Measurements from ENCODE around the gene HDAC4. TPM values are rescaled to one million over a fixed set of nuclear protein-coding genes. Genes with fewer than 3 reads are reported as not detected.
"Not testable (repeated sequence)": the region's sequence is repeated elsewhere in the genome, so short reads cannot be mapped to it uniquely, and the experiment has no call there.

HDAC4 gene
- total RNA-seq, 1 experiment from 2014 or later = 5.5 TPM

GRCh38 chr2:239189711-239190131 is 211.1 kb downstream of the HDAC4 start:
- DNase-seq (ENCODE audit: low read depth) = no peak

GRCh38 chr2:239188536-239188935 is 212.3 kb downstream of the HDAC4 start:
- DNase-seq (ENCODE audit: low read depth) = no peak

DNA sequence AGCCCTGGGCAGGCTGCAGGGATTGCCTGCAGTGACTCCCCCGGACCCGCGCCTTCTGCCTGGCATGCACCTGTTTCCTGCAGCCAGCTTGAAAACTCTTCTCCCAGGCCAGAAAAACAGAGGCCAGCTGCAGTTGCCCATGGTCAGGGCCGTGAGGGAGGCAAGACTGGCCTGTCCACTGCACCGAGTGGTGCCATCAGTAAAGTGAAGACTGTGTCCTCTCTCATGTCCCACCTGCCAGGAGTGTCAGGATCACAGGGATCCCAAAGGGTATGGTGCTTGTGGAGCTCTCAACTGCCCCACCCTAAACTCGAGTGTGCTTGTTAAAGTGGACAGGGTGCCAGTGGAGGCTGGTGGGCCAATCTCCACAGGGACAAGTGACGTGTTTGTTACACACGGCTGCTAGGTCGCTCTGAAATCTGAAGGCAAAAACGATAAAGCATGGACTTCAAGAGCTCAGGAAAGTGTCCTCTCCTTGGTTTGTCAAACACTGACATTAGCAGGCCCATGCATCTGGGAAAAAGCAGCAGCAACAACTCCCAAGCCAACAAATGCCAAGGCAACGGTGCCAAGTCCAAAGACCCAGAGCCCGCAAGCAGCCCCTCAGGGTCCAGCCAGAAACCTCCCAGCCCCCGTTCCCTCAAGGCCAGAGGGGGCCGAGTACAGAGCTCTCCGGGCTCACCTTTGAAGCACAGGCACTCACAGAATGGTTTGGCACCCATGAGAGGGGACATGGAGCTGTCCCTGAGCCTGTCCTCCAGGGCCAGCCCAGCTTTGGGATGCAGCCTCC is 213.2 kb downstream of the HDAC4 start:
- no peak for DNase-seq (ENCODE audit: low read depth)

DNA sequence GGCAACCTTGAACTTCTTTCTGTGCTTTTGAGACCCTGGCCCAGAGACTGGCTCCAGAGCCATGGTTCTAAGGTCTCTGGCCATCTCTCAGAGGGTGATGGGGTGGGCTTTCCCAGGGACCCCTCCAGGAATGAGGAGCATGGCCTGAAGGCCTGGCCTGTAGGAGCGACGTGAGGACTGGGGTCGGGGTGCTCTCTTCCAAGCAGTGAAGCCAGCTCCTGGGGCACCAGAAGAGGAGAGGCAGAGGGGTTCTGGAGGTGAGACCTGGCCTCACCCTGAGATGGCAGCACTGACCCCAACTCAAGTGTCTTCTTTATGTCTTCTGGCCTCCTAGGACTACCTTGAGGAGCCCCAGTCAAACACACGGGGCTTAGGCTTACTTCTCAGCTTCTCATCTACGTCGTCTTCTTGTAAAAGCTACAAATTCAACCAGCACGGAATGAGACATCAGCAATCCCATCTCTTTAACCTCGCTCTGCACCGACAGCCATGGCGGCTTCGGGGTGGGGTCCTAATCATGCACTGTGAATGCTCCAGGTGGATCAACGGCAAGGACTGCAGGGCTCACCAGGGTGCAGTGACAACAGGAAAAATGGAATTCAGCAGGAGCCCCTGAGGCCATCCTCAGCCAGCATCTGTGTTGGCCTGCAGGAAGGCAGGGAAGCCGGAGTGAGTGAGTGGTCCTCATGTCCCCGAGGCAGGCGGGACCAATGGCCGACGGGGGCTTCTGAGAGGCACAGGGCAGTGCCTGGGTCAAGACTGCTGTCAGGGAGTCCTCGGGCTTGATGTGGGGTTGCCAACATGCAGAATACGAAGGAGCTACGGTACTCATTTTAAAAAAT is 214.1 kb downstream of the HDAC4 start:
- DNase-seq (ENCODE audit: low read depth) = no peak

DNA sequence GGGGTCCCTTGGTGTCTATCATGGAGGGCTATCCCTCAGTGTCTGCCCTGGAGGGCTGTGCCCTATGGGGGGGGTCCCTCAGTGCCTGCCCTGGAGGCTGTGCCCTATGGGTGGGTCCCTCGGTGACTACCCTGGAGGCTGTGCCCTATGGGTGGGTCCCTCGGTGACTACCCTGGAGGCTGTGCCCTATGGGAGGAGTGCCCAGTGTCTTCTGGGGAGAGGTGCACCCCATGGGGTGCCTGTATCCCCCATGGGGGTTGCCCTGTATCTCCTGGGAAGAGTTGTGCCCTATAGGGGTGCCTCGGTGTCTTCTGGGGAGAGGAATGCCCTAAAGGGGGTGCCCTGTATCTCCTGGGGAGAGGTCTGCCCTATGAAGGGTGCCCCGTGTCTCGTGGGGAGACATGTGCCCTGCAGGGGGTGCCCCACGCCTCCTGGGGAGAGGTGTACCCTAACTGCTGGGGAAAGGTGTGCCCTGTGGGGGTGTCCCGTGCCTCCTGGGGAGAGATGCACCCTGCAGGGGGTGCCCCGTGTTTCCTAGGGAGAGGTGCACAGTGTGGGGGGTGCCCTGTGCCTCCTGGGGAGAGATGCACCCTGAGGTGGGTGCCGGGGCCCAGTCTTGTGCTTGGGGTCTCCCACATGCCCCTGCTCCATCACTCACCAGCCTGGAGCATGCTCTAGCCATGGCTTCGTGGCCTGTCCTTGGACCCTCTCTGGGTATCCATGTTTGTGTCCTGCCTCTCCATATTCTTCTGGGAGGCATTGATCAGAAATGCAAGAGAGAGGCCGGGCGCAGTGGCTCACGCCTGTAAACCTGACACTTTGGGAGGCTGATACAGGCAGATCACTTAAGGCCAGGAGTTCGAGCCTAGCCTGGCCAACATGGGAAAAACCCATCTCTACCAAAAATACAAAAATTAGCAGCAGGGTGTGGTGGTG is 215.6 kb downstream of the HDAC4 start:
- DNase-seq (ENCODE audit: low read depth) = no peak

- no peak for DNase-seq (ENCODE audit: low read depth)
Observed at GRCh38 chr2:239184179-239184578, 216.6 kb downstream of the HDAC4 start.

GRCh38 chr2:239182981-239183791 is 217.6 kb downstream of the HDAC4 start:
- no peak for DNase-seq (ENCODE audit: low read depth)

DNA sequence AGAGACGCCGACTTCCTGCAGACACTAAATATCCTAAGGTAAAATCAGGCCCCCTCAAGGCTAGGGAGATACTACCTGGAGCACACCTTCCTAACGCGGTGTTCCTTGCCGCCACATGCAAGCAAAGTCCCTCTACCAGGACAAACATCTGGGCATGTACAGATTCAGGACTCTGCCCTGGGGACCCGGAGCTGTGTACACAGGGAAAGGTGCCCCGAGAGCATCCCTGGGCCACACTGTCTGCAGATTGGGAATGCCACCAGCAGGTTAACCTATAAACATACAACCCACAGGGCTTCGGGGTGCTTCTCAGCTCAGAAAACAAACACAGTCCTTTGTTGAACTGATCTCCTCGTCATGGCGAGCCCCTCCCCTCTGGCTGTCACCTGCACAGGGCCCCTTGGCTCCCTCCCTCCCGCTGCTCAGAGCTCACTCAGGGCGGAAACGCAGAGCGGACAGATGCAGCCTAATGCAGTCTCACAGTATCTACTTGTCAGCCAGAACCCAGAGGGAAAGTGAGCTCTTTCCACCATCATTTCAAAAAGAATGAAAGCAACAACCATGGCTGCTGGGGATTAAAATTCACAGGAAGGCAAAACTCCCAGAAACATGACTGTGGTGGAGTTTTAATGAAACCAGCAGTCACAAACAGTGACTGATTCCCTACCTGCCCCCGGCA is 218.8 kb downstream of the HDAC4 start:
- DNase-seq (ENCODE audit: low read depth) = no peak

GRCh38 chr2:239181074-239181902 is 219.5 kb downstream of the HDAC4 start:
- no peak for DNase-seq (ENCODE audit: low read depth)

DNA sequence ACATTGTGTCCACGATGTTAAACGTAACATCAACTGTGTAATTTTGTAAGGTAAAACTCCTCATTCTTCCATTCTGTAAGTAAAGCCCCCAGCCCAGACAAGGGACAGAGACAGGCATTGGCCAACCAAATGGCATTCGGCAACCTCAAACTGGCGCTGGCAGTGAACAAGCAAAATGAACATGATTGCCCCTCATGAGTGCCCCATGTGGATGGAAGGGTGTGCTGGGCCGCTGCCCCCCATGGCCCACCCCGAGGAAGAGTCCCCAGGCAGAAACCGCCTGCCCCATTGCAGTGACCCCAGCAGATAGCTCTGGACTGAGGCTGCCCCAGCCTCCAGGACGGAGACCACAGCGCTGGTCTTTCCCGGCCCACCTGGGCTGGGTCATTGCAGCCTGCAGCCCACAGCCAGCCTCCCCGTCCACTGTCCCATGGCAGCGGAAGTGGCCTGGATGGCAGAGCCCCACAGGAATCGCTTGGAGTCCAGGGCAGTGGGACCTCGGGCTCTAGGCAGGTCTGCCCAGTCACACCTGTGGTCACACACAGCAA is 220.2 kb downstream of the HDAC4 start:
- no peak for DNase-seq (ENCODE audit: low read depth)

DNA sequence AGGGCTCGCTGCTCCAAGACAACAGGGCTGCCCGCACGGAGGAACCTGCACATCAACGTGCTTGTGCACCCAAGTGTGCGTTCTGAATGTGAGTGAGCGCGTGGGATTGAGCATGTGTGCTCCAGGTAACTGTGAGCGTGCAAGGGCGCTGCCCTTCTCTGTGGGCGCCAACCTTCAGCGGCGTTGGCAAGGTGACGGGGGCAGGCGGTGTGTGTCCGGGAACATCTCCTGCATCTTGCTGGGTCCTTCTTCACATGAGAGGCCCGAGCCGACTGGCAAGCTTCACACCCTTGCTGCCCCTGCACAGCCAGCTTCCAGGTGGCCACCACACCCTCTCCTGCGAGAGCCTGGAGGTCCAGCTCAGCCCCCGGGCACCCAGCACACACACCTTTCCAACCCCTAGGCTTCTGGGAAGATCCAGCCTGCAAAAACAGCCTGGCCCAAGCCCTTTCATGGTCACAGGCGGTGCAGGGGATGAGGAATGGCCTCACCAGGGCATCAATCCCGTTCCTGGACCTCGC is 220.9 kb downstream of the HDAC4 start:
- DNase-seq (ENCODE audit: low read depth) = no peak

GRCh38 chr2:239178954-239179353 is 221.9 kb downstream of the HDAC4 start:
- DNase-seq (ENCODE audit: low read depth) = no peak

GRCh38 chr2:239178484-239178883 is 222.3 kb downstream of the HDAC4 start:
- DNase-seq (ENCODE audit: low read depth) = no peak

GRCh38 chr2:239177908-239178307 is 222.9 kb downstream of the HDAC4 start:
- no peak for DNase-seq (ENCODE audit: low read depth)

DNA sequence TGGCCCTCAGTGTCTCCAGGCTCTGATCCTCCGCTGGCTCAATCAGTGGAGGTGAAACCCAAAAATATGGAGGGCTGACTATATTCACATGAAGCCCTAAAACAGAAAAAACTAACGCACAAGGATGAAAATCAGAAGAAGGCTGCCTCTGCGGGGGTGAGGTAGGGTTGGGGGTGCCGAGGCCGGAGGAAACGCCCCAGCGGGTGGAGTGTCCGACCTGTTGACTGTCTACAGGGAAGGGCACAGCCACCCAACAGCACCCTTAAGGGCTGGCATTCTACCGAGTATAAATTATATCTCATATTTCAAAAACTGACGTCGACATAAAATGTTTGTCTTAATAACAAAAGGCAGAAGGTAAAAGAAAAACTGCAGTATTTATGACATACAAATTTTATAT is 223.5 kb downstream of the HDAC4 start:
- no peak for DNase-seq (ENCODE audit: low read depth)

DNA sequence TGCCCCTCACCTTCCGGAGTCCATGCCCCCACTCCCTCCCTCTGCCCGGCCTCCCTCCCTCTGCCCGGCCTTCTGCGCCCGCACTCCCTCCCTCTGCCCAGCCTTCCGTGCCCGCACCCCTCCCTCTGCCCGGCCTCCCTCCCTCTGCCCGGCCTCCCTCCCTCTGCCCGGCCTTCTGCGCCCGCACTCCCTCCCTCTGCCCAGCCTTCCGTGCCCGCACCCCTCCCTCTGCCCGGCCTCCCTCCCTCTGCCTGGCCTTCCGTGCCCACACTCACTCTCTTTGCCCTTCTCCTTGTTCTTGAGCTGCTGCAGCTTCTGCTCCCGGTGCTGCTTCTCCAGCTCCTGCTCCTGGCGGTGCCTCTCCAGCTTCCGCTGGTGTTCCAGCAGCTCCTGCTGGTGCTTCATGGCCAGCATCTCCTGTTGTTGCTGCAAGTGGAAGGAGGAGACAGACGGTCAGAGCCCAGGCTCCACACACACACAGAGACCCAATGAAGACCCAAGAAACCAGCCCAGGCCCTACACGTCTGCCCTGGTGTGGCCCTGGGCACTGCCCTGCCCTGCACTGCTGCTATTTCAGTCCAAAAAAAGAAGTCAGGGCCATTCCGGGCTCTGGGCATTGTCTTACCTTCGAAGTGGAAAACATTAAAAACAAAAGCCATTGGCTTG is 224.5 kb downstream of the HDAC4 start:
- not testable (repeated sequence) for DNase-seq (ENCODE audit: low read depth)

- DNase-seq (ENCODE audit: low read depth) = no peak
Observed at GRCh38 chr2:239175181-239175580, 225.6 kb downstream of the HDAC4 start.

- DNase-seq (ENCODE audit: low read depth) = no peak
Observed at GRCh38 chr2:239173301-239173700, 227.5 kb downstream of the HDAC4 start.

All from Daoy (cell line).